Right cardiac atrium (tissue), 5 donors: ENCODE measurements around the gene PKHD1. TPM values are rescaled to one million over a fixed set of nuclear protein-coding genes. Genes with fewer than 3 reads are reported as not detected.
"Not testable (repeated sequence)": the region's sequence is repeated elsewhere in the genome, so short reads cannot be mapped to it uniquely, and the experiment has no call there.

Source experiments
- ATAC-seq, 2 donors: fragments of 200-7000 bp; cut with Tn5 transposase; one replicate each; pipeline versions ENCODE4 v1.8.0 to v1.9.1; 2020; ENCODE audit warnings: moderate library complexity in 2 of 2, mild to moderate bottlenecking in 1 of 2
- DNase-seq, 3 donors: peaks; one replicate each; pipeline ENCODE4 v3.0.0-alpha.2; 2020
- H3K27ac ChIP-seq: one replicate; pipeline ENCODE4 v1.5.1; 2013; ENCODE audit warnings: mild to moderate bottlenecking, low read length, control low read depth, moderate library complexity
- H3K27me3 ChIP-seq: one replicate; pipeline ENCODE4 v1.6.1; 2013; ENCODE audit not compliant: control insufficient read depth, insufficient read depth
- H3K4me1 ChIP-seq: one replicate; pipeline ENCODE4 v1.6.1; 2013; ENCODE audit warnings: low read length; ENCODE audit not compliant: control insufficient read depth, insufficient read depth
- H3K4me3 ChIP-seq: one replicate; pipeline ENCODE4 v1.5.1; 2013; ENCODE audit warnings: low read length, control low read depth
- H3K9me3 ChIP-seq: one replicate; pipeline ENCODE4 v1.6.1; 2013; ENCODE audit warnings: low read length; ENCODE audit not compliant: control insufficient read depth
- WGBS: extraction: QIAGEN DNeasy Blood & Tissue Kit; methylation state at CpG from one replicate; pipeline ENCODE4 v1.1.7; 2013; 5-methylcytosine and 5-hydroxymethylcytosine counted together
- intact Hi-C, 4 donors: fragments of 100-400 bp; cut with DNase I; formaldehyde crosslinking; loops; one replicate each; pipeline versions ENCODE4 v1.11.0 to v1.14.0; 2022 to 2023
- polyA plus RNA-seq: library from polyadenylated mRNA; stranded (reverse); fragments of 200-250 nt; gene quantifications from one replicate; pipeline ENCODE4 v1.2.3, GENCODE V29; 2013
- total RNA-seq, 4 donors: library from RNA; stranded (reverse); fragmentation: NEBNext Ultra II Directional; extraction: Animal tissue kit (Norgen Biotek cat#: 25700); gene quantifications; one replicate each; pipeline ENCODE4 v1.2.1, GENCODE V29; 2021
- donor health status: healthy with polysubstance abuse.
- donor health status: DM: no; HTN: yes; CAD: no.
- donor health status: DM: no; HTN: no; CAD: no.
- donor health status: DM: no; HTN: yes; CAD: no; lungs with severe emphysema.
- donor health status: DM: yes; HTN: yes; CAD: no.

PKHD1 gene
- total and polyA plus RNA-seq, 5 donors, result under 0.01 to 0.03 TPM; not detected in 3

DNA sequence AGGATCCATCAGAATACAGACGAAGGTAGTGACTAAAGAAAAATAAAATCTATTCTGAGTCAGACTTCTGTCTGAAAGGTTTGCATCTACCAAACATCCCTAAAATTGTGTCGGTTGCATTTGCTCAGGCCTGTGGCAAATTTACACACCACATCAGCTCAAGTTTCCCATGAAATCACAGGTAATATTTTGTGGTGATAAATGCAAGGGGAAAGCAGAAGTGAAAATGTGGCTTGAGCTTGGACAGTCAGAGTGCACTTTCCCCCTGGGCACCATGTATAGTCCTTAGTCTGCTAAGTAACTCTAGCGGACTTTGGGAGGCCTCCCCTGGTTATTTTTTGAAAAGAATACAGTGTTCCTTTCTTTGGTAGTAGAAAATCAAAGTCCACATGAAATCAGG lies 159.1 kb downstream of the PKHD1 start:
- H3K4me1 ChIP-seq, result no peaks in the 10 kb centered on the region
- H3K9me3 ChIP-seq, result no peaks in the 10 kb centered on the region
- no peak for DNase-seq
- WGBS, result 78% methylated on average over 3 of the region's 3 CpGs
- H3K4me3 ChIP-seq, result no peak overlapping the region
- ATAC-seq, result no peak
- no peaks in the 10 kb centered on the region for H3K27me3 ChIP-seq
- H3K27ac ChIP-seq, result no peak overlapping the region
- intact Hi-C loops, result no loop called here

DNA sequence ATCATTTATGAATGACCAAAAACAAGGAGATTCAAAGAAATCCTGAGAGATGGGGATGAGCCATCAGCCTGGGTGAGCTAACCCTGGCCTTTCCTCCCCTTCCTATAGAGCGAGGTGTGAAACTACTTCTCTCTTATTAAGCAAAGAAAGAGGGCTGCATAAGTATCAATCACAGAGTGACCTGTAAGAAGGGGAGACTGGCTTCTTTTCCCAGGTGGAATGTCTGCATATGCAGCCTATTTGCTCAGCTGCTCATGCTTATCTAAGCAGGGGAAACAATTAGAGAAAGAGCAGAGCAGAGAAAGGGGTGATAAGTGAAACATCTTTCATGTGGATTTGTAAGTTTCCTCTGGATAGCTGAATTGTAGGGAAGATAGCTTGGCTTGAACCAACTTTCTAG lies 160.0 kb downstream of the PKHD1 start:
- 32% methylated on average over 1 of the region's 1 CpG for WGBS
- Histone ChIP-seq H3K27me3 (no peaks in the 10 kb centered on the region), H3K9me3 (no peaks in the 10 kb centered on the region), H3K4me1 (no peaks in the 10 kb centered on the region), H3K4me3 (no peak overlapping the region), H3K27ac (no peak overlapping the region)
- DNase-seq (no peak), ATAC-seq (no peak)
- intact Hi-C loops, result no loop called here

DNA sequence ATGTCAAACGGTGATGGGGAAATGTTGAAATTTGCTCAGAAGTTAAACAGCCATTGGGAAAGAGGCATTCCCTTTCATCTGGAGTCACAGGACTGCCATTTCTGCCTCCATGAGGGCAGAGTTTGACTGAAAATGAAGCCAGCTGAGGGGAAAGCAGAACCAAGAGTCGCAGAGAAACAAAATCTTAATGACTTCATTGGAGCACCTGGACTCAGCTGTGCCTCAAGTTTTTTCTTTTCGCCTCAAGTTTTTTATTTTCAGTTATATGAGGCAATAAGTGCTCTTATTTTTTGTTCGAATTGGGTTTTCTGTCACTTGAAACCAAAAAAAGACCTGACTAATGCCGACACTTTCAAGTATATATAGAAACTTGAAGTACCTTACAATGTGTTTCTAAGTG lies 161.3 kb downstream of the PKHD1 start:
- no peaks in the 10 kb centered on the region for H3K27me3 ChIP-seq
- no peaks in the 10 kb centered on the region for H3K9me3 ChIP-seq
- DNase-seq (no peak), ATAC-seq (no peak)
- no peaks in the 10 kb centered on the region for H3K4me1 ChIP-seq
- H3K4me3 ChIP-seq, result no peak overlapping the region
- H3K27ac ChIP-seq, result no peak overlapping the region
- intact Hi-C loops, result no loop called here
- 79% methylated on average over 5 of the region's 5 CpGs for WGBS

- H3K27ac ChIP-seq, H3K4me1 ChIP-seq, H3K4me3 ChIP-seq, intact Hi-C loops, H3K27me3 ChIP-seq, H3K9me3 ChIP-seq, ATAC-seq: not testable (repeated sequence)
- 89% methylated on average over 9 of the region's 9 CpGs for WGBS
- peak in 1 of 3 donors; percentile 6 for DNase-seq
Measured at GRCh38 chr6:51922479-51922878, 164.9 kb downstream of the PKHD1 start.

GRCh38 chr6:51918347-51918746 lies 169.1 kb downstream of the PKHD1 start:
- H3K27me3 ChIP-seq, H3K27ac ChIP-seq, H3K9me3 ChIP-seq, intact Hi-C loops, DNase-seq, H3K4me1 ChIP-seq, ATAC-seq, H3K4me3 ChIP-seq: not testable (repeated sequence)
- 94% methylated on average over 2 of the region's 2 CpGs for WGBS

DNA sequence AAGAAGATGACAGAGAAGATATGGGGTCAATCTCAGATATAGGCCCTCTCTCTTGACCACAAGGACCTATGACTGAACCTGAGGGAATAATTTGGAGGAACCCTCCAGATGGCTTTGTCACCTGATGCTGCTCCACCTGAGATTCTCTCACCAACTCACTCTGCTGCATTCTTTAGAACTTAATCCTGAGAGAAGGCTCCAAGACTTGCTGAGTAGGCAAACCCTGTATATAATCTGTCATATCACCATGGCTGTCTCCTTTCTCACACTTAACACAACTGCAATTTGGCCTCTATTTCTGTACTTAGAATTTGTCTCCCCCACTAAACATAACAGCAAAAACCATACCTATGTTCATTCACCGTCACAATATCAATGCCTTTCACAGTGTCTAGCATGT lies 172.3 kb downstream of the PKHD1 start:
- Histone ChIP-seq H3K27ac (no peak overlapping the region), H3K4me1 (no peaks in the 10 kb centered on the region), H3K9me3 (no peaks in the 10 kb centered on the region), H3K27me3 (no peaks in the 10 kb centered on the region), H3K4me3 (no peak overlapping the region)
- DNase-seq, result no peak
- 74% methylated on average over 1 of the region's 1 CpG for WGBS
- no peak for ATAC-seq
- intact Hi-C loops, result no loop called here

GRCh38 chr6:51913265-51913664 lies 174.1 kb downstream of the PKHD1 start:
- intact Hi-C loops, result no loop called here
- 33% methylated on average over 2 of the region's 2 CpGs for WGBS
- no peak overlapping the region for H3K4me3 ChIP-seq
- no peak overlapping the region for H3K27ac ChIP-seq
- H3K27me3 ChIP-seq, result no peaks in the 10 kb centered on the region
- H3K4me1 ChIP-seq, result no peaks in the 10 kb centered on the region
- DNase-seq (no peak), ATAC-seq (no peak)
- no peaks in the 10 kb centered on the region for H3K9me3 ChIP-seq

GRCh38 chr6:51910851-51911250 lies 176.6 kb downstream of the PKHD1 start:
- DNase-seq (peak in 1 of 3 donors; percentile 11), ATAC-seq (no peak)
- WGBS, result 45% methylated on average over 2 of the region's 2 CpGs
- Histone ChIP-seq H3K27ac (no peak overlapping the region), H3K4me1 (no peaks in the 10 kb centered on the region), H3K4me3 (no peak overlapping the region), H3K9me3 (no peaks in the 10 kb centered on the region), H3K27me3 (no peaks in the 10 kb centered on the region)
- intact Hi-C loops, result no loop called here

DNA sequence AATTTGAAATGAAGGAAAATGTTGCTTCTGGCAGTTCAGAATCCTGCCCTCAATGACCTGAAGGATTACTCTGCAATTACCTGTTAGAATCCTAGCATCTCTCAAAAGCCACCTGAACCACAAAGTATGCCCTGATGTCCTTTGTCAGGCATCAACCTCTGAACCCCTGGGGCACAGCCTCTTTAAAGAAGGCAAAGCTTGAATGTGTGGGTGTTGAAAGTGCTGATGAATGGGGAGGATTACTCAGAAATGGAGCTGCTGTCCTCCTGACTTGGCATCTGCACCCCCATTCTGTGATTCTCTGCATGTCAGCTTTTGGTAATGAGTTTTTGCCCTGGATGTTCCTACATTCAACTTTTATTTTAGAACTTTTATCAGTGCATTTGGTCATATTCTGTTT lies 179.2 kb downstream of the PKHD1 start:
- H3K9me3 ChIP-seq, result no peaks in the 10 kb centered on the region
- H3K27me3 ChIP-seq, result no peaks in the 10 kb centered on the region
- no peak overlapping the region for H3K4me3 ChIP-seq
- no peaks in the 10 kb centered on the region for H3K4me1 ChIP-seq
- intact Hi-C loops, result no loop called here
- DNase-seq, result no peak
- no peak for ATAC-seq
- no peak overlapping the region for H3K27ac ChIP-seq

DNA sequence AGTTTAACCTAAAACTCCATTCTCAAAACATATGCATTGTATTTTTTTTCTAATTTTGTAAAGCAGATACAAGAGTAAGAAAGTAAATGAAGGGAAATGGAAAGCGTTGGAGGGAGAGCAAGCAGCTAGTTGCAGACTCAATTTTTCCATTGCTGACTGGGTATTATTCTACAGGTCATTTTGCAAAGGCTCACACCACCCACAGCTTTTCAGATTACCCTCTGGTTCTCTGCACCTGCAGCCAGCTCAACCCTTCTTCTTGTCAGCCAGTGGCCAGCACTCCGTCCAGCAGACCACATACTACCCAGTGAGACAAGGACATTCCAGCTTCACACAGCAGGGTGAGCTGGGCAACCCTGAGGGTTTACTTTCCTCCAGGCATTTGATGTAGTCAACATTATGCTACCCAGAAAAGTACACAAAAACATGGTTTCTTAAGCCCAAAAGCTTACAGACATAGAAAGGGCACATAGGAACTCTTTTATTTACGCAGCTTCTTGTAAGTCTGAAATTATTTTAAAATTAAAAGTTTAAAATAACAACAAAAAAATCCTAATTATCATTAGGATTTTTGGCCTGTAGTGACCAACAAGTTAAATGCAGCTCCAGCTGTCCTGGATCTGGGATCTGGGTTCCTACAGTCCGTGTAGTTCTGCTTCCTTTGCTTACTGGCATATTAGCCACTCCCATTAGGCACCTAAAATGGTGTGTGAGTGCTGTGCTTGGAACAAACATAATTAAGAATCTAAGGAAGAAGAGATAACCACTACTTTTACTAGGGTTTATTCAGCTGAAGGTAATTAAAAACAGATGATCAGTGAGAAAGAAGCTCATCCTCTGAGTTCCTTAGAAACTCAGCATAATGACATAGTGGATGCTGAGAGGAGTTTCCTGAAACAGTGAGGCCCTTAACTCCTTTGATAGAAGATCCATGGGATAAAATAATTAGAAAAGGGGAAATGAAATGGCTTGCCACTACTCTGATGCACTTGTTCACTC lies 185.3 kb downstream of the PKHD1 start:
- Histone ChIP-seq H3K4me3 (no peak overlapping the region), H3K27ac (no peak overlapping the region), H3K9me3 (no peaks in the 10 kb centered on the region), H3K27me3 (no peaks in the 10 kb centered on the region), H3K4me1 (no peaks in the 10 kb centered on the region)
- intact Hi-C loops, result no loop called here
- no peak for DNase-seq
- 71% methylated on average over 4 of the region's 4 CpGs for WGBS
- ATAC-seq, result no peak

DNA sequence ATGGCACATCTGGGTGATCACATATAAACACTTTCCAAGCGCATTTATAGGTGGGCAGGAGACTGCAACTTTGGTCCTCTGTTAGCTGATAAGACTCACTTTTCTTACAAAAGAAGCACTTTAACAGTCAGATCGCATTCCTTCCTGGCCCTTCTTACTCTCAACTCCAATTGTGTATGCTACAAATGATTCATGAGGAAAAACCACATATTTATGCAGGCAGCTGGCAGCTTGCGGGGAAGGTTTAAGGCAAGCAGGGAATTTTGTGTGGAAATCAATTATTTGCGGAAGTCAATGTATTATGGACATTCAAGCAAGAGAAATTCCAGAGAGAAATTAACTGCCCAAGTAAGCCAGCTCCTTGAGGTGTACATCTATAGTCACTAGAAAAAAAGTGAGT lies 194.0 kb downstream of the PKHD1 start:
- no peaks in the 10 kb centered on the region for H3K27me3 ChIP-seq
- H3K27ac ChIP-seq, result no peak overlapping the region
- WGBS, result 85% methylated on average over 4 of the region's 4 CpGs
- H3K4me3 ChIP-seq, result no peak overlapping the region
- ATAC-seq, result no peak
- intact Hi-C loops, result no loop called here
- DNase-seq, result no peak
- no peaks in the 10 kb centered on the region for H3K9me3 ChIP-seq
- no peaks in the 10 kb centered on the region for H3K4me1 ChIP-seq
